GM21576 (cell line): ENCODE data around the gene NKG7.
A peak's percentile ranks its signal among the peaks of the same experiment; 100 is the strongest.

Experiments
- ATAC-seq: cut with Tn5 transposase; IDR thresholded peaks from one replicate; pipeline ENCODE4 v1.9.1; 2021; ENCODE audit warnings: mild to moderate bottlenecking, moderate library complexity; ENCODE audit not compliant: unreplicated experiment

NKG7 gene

GRCh38 chr19:51338563-51339312, 33.7 kb downstream of the NKG7 start:
- ATAC-seq, result peak; percentile 40

- ATAC-seq, result no peak
Observed at GRCh38 chr19:51337861-51338562, 34.4 kb downstream of the NKG7 start.

GRCh38 chr19:51337141-51337860, 35.2 kb downstream of the NKG7 start:
- ATAC-seq, result no peak

GRCh38 chr19:51333836-51334460, 38.5 kb downstream of the NKG7 start:
- no peak for ATAC-seq

- no peak for ATAC-seq
Observed at GRCh38 chr19:51331716-51332115, 40.7 kb downstream of the NKG7 start.

- ATAC-seq, result no peak
Observed at GRCh38 chr19:51331193-51331592, 41.3 kb downstream of the NKG7 start.

GRCh38 chr19:51330366-51330765, 42.1 kb downstream of the NKG7 start:
- ATAC-seq, result no peak

- ATAC-seq, result no peak
Observed at GRCh38 chr19:51329411-51329810, 43.0 kb downstream of the NKG7 start.

GRCh38 chr19:51327066-51328001, 45.1 kb downstream of the NKG7 start:
- ATAC-seq, result no peak

- no peak for ATAC-seq
Observed at GRCh38 chr19:51326216-51327065, 46.0 kb downstream of the NKG7 start.

GRCh38 chr19:51325161-51325976, 47.1 kb downstream of the NKG7 start:
- ATAC-seq, result no peak

GRCh38 chr19:51324167-51324481, 48.3 kb downstream of the NKG7 start:
- ATAC-seq, result no peak

GRCh38 chr19:51323481-51324166, 48.8 kb downstream of the NKG7 start:
- ATAC-seq, result no peak

GRCh38 chr19:51321799-51322198, 50.7 kb downstream of the NKG7 start:
- ATAC-seq, result no peak
